Left hindlimb (tissue), 1 donor: ENCODE measurements around the gene RPL27A.
A peak's percentile ranks its signal among the peaks of the same experiment; 100 is the strongest.

Experiments
- DNase-seq: peaks from one replicate; pipeline ENCODE4 v3.0.0-alpha.2; 2018

The RPL27A gene

DNA sequence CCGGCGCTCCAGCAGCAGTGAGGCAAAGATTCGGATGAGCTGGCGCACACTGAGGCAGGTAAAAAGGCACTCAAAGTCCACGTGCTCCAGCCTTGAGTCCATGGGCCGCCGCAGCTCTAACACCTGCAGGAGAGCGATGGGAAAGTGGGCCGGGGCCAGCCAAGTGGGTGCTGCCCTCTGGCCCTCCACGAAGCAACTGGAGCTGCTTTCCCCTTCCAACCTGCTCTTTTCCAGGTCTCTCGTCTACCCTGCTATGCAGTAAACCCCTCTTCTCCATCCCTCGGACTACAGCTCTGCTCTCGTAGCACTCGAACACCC lies 20.0 kb downstream of the RPL27A start:
- no peak for DNase-seq

DNA sequence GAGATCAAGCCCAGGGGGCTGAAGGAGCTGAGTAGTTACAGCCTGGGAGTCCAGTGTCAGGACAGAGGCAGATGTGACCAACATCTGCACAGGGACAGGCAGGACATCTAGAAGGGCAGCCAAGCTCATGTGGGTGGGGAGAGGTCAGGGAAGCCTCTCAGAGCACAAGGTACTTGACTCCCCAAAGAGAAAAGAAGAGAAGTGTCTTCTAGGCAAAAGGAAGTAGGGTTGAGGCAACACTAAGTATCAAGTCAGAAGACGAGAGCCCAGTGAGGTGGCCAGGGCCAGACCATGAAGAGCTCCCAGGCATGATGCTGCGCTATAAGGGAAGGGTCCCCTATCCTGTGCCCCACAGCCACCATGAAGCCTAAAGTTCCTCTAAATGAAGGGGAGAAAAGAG lies 21.5 kb downstream of the RPL27A start:
- DNase-seq, result no peak

DNA sequence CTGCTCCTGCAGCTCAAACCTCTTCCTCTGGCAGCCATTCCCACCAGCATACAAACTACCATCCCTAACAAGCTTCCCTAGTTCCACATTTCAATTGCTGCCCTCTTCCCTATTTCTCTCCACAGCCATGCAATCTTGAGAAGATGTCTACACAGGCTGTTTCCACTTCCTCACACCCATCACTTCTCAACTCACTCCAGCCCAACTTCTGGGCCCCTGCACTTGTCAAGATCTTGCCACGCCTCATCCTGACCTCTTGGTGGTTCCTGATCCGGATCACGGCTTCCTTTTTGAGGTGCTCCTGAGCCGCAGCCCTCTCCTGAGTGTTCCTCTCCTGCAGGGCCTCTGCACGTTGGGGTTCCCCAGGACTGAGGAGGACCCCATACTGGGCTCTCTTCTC lies 22.6 kb downstream of the RPL27A start:
- no peak for DNase-seq

- no peak for DNase-seq
These were observed 24.3 kb downstream of the RPL27A start for GRCh38 chr11:8706673-8707432.

GRCh38 chr11:8707541-8708191 lies 25.1 kb downstream of the RPL27A start:
- peak; percentile 90 for DNase-seq

DNA sequence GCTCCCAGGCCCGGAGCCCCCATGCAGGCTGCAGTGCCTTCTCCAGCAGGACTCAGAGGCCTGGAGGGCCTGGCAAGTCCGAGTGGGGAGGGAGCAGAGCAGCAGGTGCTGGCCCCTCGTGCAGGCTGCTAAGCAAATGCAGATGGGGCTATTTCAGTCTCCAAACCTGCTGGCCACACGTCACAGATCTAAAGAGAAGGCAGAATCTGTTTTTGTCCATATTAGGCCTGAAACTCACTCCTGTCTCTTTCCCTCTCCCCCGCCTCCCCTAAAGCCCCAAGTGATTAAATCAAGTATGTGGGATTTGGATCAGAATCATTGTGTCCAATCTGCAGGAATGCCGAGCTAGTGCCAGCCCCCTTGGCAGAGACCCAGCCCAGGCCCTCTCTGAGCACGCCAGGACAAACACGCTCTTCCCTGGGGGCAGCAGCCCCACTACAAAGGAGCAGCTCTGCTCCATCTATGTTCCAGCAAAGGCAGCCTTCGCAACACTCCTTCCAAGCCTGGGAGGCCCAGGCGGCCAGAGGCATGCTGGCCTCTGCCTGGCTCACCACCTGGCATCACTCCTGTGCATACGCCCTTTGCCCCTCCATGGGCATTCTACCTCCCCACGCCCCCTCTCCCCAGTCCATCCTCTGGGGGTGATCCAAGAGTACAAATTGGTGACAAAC lies 26.5 kb downstream of the RPL27A start:
- peak; percentile 93 for DNase-seq

DNA sequence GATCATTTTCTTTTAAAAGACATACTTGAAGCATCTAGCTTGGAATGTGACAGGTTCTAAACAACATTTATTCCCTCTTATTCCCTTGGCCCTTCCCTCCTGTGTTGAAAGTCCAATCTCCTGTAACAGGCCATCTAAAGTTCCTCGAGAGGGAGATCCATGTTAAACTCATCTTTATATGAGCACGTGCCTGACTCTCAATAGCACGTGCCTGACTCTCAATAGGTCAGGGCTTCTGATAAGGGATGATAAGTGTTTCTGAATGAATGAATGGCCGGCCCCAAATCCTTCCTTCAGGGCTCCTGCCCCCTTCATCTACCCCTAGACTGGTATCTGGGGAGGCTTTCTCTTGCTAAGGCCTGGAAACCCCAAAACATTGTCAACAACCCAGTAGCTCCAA lies 27.2 kb downstream of the RPL27A start:
- DNase-seq, result no peak

GRCh38 chr11:8711895-8712442 lies 29.4 kb downstream of the RPL27A start:
- no peak for DNase-seq

- DNase-seq, result no peak
These were observed 29.9 kb downstream of the RPL27A start for GRCh38 chr11:8712506-8712905.

- DNase-seq, result no peak
These were observed 31.3 kb downstream of the RPL27A start for GRCh38 chr11:8713760-8714454.

GRCh38 chr11:8714622-8715225 lies 32.1 kb downstream of the RPL27A start:
- DNase-seq, result no peak

GRCh38 chr11:8715501-8715900 lies 32.9 kb downstream of the RPL27A start:
- no peak for DNase-seq

- no peak for DNase-seq
These were observed 34.9 kb downstream of the RPL27A start for GRCh38 chr11:8717544-8717875.

GRCh38 chr11:8717876-8718753 lies 35.5 kb downstream of the RPL27A start:
- peak; percentile 68 for DNase-seq

GRCh38 chr11:8719211-8719649 lies 36.6 kb downstream of the RPL27A start:
- DNase-seq, result peak; percentile 63

- no peak for DNase-seq
These were observed 37.1 kb downstream of the RPL27A start for GRCh38 chr11:8719721-8720120.

DNA sequence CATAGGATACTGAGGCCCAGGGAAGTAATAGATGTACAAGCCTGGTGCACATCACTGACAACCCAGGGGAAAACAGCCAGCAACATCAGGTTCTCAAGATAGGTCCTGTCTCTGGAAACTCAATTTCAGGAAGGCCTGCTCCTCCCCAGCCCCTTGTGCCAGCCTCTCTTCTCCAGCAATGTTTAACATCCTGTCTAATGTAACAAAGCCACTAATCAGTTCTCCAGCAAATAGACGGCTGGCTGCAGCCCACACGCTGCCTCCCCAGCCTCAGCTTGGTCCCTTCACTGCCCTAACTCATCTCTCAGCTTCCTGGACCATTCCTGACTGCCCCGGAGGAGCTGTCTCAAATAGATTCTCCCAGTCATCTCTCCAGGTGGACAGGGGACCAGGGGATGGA lies 37.8 kb downstream of the RPL27A start:
- DNase-seq, result no peak

- DNase-seq, result peak; percentile 75
These were observed 38.4 kb downstream of the RPL27A start for GRCh38 chr11:8720868-8721608.

GRCh38 chr11:8721609-8722500 lies 39.3 kb downstream of the RPL27A start:
- peak; percentile 80 for DNase-seq

GRCh38 chr11:8722809-8723208 lies 40.2 kb downstream of the RPL27A start:
- no peak for DNase-seq
